ENCODE results near the gene IPCEF1.

Gene IPCEF1

GRCh38 chr6:154356690-154357089 is at the start of gene IPCEF1:
TSS of gene IPCEF1 (minus strand) at chr6:154356803. CDS start at chr6:154265947, 90,856 bp downstream.
- no peak for DNase-seq (ENCODE audit: low read depth)

- DNase-seq (ENCODE audit: low read depth), result no peak
Observed at GRCh38 chr6:154406301-154406700, 49.7 kb upstream of the IPCEF1 start.

- peak; percentile 61 for DNase-seq (ENCODE audit: low read depth)
Observed at GRCh38 chr6:154404791-154405400, 48.3 kb upstream of the IPCEF1 start.

- DNase-seq (ENCODE audit: low read depth), result no peak
Observed at GRCh38 chr6:154403788-154404187, 47.2 kb upstream of the IPCEF1 start.

- no peak for DNase-seq (ENCODE audit: low read depth)
Observed at GRCh38 chr6:154402081-154402780, 45.6 kb upstream of the IPCEF1 start.

- DNase-seq (ENCODE audit: low read depth), result no peak
Observed at GRCh38 chr6:154399097-154399496, 42.5 kb upstream of the IPCEF1 start.

- DNase-seq (ENCODE audit: low read depth), result no peak
Observed at GRCh38 chr6:154397491-154398195, 41.0 kb upstream of the IPCEF1 start.

GRCh38 chr6:154395878-154396277 is 39.3 kb upstream of the IPCEF1 start:
- DNase-seq (ENCODE audit: low read depth), result no peak

- no peak for DNase-seq (ENCODE audit: low read depth)
Observed at GRCh38 chr6:154395316-154395715, 38.7 kb upstream of the IPCEF1 start.

- DNase-seq (ENCODE audit: low read depth), result no peak
Observed at GRCh38 chr6:154394571-154394970, 38.0 kb upstream of the IPCEF1 start.

GRCh38 chr6:154390034-154390433 is 33.4 kb upstream of the IPCEF1 start:
- no peak for DNase-seq (ENCODE audit: low read depth)

- no peak for DNase-seq (ENCODE audit: low read depth)
Observed at GRCh38 chr6:154388803-154389202, 32.2 kb upstream of the IPCEF1 start.

GRCh38 chr6:154386848-154387717 is 30.5 kb upstream of the IPCEF1 start:
- peak; percentile 83 for DNase-seq (ENCODE audit: low read depth)

- DNase-seq (ENCODE audit: low read depth), result no peak
Observed at GRCh38 chr6:154384191-154384590, 27.6 kb upstream of the IPCEF1 start.

- no peak for DNase-seq (ENCODE audit: low read depth)
Observed at GRCh38 chr6:154383273-154383672, 26.7 kb upstream of the IPCEF1 start.

GRCh38 chr6:154382740-154383139 is 26.1 kb upstream of the IPCEF1 start:
- no peak for DNase-seq (ENCODE audit: low read depth)

- no peak for DNase-seq (ENCODE audit: low read depth)
Observed at GRCh38 chr6:154381548-154381947, 24.9 kb upstream of the IPCEF1 start.

- DNase-seq (ENCODE audit: low read depth), result no peak
Observed at GRCh38 chr6:154380741-154381140, 24.1 kb upstream of the IPCEF1 start.

- no peak for DNase-seq (ENCODE audit: low read depth)
Observed at GRCh38 chr6:154379585-154379984, 23.0 kb upstream of the IPCEF1 start.

GRCh38 chr6:154378518-154378917 is 21.9 kb upstream of the IPCEF1 start:
- no peak for DNase-seq (ENCODE audit: low read depth)

- no peak for DNase-seq (ENCODE audit: low read depth)
Observed at GRCh38 chr6:154377726-154378125, 21.1 kb upstream of the IPCEF1 start.

- DNase-seq (ENCODE audit: low read depth), result no peak
Observed at GRCh38 chr6:154373971-154374370, 17.4 kb upstream of the IPCEF1 start.

Data from GM04503 (cell line).